WTC11 (cell line): Measurements from ENCODE around the gene CTDP1. TPM values are rescaled to one million over a fixed set of nuclear protein-coding genes. Genes with fewer than 3 reads are reported as not detected.

Experiments used
- ATAC-seq: fragments of 200-7000 bp; cut with Tn5 transposase; 2 replicates; pipeline ENCODE4 v1.10.0; 2021; ENCODE audit warnings: mild to moderate bottlenecking, moderate library complexity
- CTCF ChIA-PET: fragments of 300-600 bp; sonication (Branson Sonifier 250); formaldehyde crosslinking; loops from one replicate; lab custom pipeline; 2021; ENCODE audit warnings: antibody characterized with exemption; lab: Charles Lee
- POLR2A ChIA-PET: fragments of 350-600 bp; sonication (Branson Sonifier 250); formaldehyde crosslinking; loops from one replicate; lab custom pipeline; 2021; ENCODE audit warnings: antibody characterized with exemption; lab: Charles Lee
- DNase-seq: peaks from one replicate; pipeline ENCODE4 v3.0.0; 2021; ENCODE audit warnings: low spot score
- H3K27ac Mint-ChIP-seq: 2 replicates; pipeline ENCODE4 v1.8.0; 2021; ENCODE audit warnings: mixed read lengths
- H3K27me3 Mint-ChIP-seq: 2 replicates; pipeline ENCODE4 v1.8.0; 2021; ENCODE audit warnings: low read depth, mild to moderate bottlenecking, moderate library complexity, mixed read lengths
- H3K36me3 Mint-ChIP-seq: 2 replicates; pipeline ENCODE4 v1.8.0; 2021; ENCODE audit warnings: mixed read lengths
- H3K4me1 Mint-ChIP-seq: 2 replicates; pipeline ENCODE4 v1.8.0; 2022; ENCODE audit warnings: mixed read lengths
- H3K4me3 Mint-ChIP-seq: 2 replicates; pipeline ENCODE4 v1.8.0; 2021; ENCODE audit warnings: mild to moderate bottlenecking, moderate library complexity, mixed read lengths
- H3K9me3 Mint-ChIP-seq: 2 replicates; pipeline ENCODE4 v1.8.0; 2021; ENCODE audit warnings: mixed read lengths
- CREM ChIP-seq: sonication (generic); formaldehyde crosslinking; IDR thresholded peaks from 2 replicates; pipeline ENCODE4 v1.8.1; 2022; ENCODE audit warnings: mild to moderate bottlenecking, missing genetic modification reagents, moderate library complexity
- ETV6 ChIP-seq: sonication (generic); formaldehyde crosslinking; IDR thresholded peaks from 2 replicates; pipeline ENCODE4 v1.8.1; 2022; ENCODE audit warnings: mild to moderate bottlenecking, missing genetic modification reagents
- HMGA2 ChIP-seq: fragments of 250-450 bp; sonication (Bioruptor Pico); IDR thresholded peaks from 2 replicates; pipeline ENCODE4 v1.4.0; 2021; ENCODE audit warnings: mild to moderate bottlenecking, moderate library complexity
- MAX ChIP-seq: sonication (generic); formaldehyde crosslinking; IDR thresholded peaks from 2 replicates; pipeline ENCODE4 v1.8.0; 2022; ENCODE audit warnings: mild to moderate bottlenecking, missing genetic modification reagents
- NFATC4 ChIP-seq: fragments of 250-450 bp; sonication (Bioruptor Pico); IDR thresholded peaks from 2 replicates; pipeline ENCODE4 v1.9.0; 2021; ENCODE audit warnings: mild to moderate bottlenecking
- NFYB ChIP-seq: sonication (generic); formaldehyde crosslinking; conservative IDR thresholded peaks from 2 replicates; pipeline ENCODE4 v1.8.0; 2022; ENCODE audit warnings: low read depth, missing genetic modification reagents
- NR1H2 ChIP-seq: sonication (generic); formaldehyde crosslinking; IDR thresholded peaks from 2 replicates; pipeline ENCODE4 v1.9.0; 2021; ENCODE audit warnings: mild to moderate bottlenecking, moderate library complexity, missing genetic modification reagents
- SMAD3 ChIP-seq: sonication (generic); formaldehyde crosslinking; IDR thresholded peaks from 2 replicates; pipeline ENCODE4 v1.8.0; 2022; ENCODE audit warnings: missing genetic modification reagents, mild to moderate bottlenecking, borderline replicate concordance
- ZNF219 ChIP-seq: sonication (generic); formaldehyde crosslinking; IDR thresholded peaks from 2 replicates; pipeline ENCODE4 v1.8.0; 2023; ENCODE audit warnings: missing genetic modification reagents, mild to moderate bottlenecking, borderline replicate concordance
- ZNF232 ChIP-seq: sonication (generic); formaldehyde crosslinking; IDR thresholded peaks from 2 replicates; pipeline ENCODE4 v1.8.0; 2022; ENCODE audit warnings: mild to moderate bottlenecking, missing genetic modification reagents
- ZNF263 ChIP-seq: sonication (generic); formaldehyde crosslinking; IDR thresholded peaks from 2 replicates; pipeline ENCODE4 v1.8.1; 2022; ENCODE audit warnings: low read depth, mild to moderate bottlenecking, moderate library complexity, missing genetic modification reagents
- ZNF416 ChIP-seq: fragments of 250-450 bp; sonication (Bioruptor Pico); IDR thresholded peaks from 2 replicates; pipeline ENCODE4 v1.9.0; 2021; ENCODE audit warnings: mild to moderate bottlenecking, inconsistent platforms
- ZNF423 ChIP-seq: fragments of 250-450 bp; sonication (Bioruptor Pico); IDR thresholded peaks from 2 replicates; pipeline ENCODE4 v2.1.2; 2022; ENCODE audit warnings: mild to moderate bottlenecking, moderate library complexity
- ZSCAN18 ChIP-seq: fragments of 250-450 bp; sonication (Bioruptor Pico); IDR thresholded peaks from 2 replicates; pipeline ENCODE4 v2.1.2; 2022; ENCODE audit warnings: mild to moderate bottlenecking, moderate library complexity
- total RNA-seq: library from RNA; stranded (reverse); gene quantifications from 3 replicates; pipeline ENCODE4 v1.2.3, GENCODE V29; 2021
- TF ChIP-seq, protein P1 (sequence below): sonication (generic); formaldehyde crosslinking; conservative IDR thresholded peaks from 2 replicates; pipeline ENCODE4 v1.8.1; 2022; ENCODE audit warnings: mild to moderate bottlenecking, missing genetic modification reagents
- TF ChIP-seq, protein P2 (sequence below): sonication (generic); formaldehyde crosslinking; IDR thresholded peaks from 2 replicates; pipeline ENCODE4 v1.8.0; 2022; ENCODE audit warnings: mild to moderate bottlenecking, missing genetic modification reagents
- TF ChIP-seq, protein P3 (sequence below): sonication (generic); formaldehyde crosslinking; IDR thresholded peaks from 2 replicates; pipeline ENCODE4 v1.8.1; 2023; ENCODE audit warnings: mild to moderate bottlenecking, moderate library complexity, missing genetic modification reagents
- TF ChIP-seq, protein P4 (sequence below): sonication (generic); formaldehyde crosslinking; IDR thresholded peaks from 2 replicates; pipeline ENCODE4 v1.8.1; 2022; ENCODE audit warnings: missing genetic modification reagents, borderline replicate concordance
- TF ChIP-seq, protein P5 (sequence below): sonication (generic); formaldehyde crosslinking; IDR thresholded peaks from 2 replicates; pipeline ENCODE4 v1.8.0; 2023; ENCODE audit warnings: missing genetic modification reagents, mild to moderate bottlenecking, borderline replicate concordance

The CTDP1 gene
- total RNA-seq, 1 experiment from 2014 or later, result 39.7 TPM

DNA sequence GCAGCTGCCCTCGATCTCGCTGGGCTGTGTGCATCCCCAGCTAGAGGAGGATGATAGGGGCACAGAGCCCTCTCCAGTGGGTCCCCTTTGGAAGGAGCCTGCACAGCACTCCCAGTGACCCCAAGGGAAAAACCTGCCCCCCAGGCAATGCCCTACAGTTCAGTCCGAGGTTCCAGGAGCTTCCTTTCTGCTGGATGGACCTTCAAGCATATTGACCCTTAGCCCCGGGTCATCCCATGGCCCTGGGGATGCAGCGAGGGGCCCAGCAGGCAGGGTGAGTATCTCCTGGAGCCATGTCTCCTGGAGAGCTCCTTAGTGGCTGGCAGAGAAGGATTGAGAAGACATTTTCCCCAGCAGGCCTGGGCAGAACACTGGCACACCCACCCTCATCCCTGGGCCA, 45.4 kb upstream of the CTDP1 start:
- TF ChIP-seq ZSCAN18 (CRISPR knock-in tag), result no peak
- no peak for TF ChIP-seq ZNF423 (CRISPR knock-in tag)
- no peak for TF ChIP-seq SMAD3 (CRISPR knock-in tag)
- TF ChIP-seq MAX (CRISPR knock-in tag), result no peak
- TF ChIP-seq, all 79 proteins: peak for 0
- peaks cover 14% of the 10 kb centered on the region for H3K27me3 Mint-ChIP-seq
- DNase-seq, result no peak
- peaks cover 13% of the 10 kb centered on the region for H3K36me3 Mint-ChIP-seq
- no peak overlapping the region for H3K4me3 Mint-ChIP-seq
- no peak overlapping the region for H3K27ac Mint-ChIP-seq
- ATAC-seq, result no peak
- ChIA-PET CTCF (no interaction called here), POLR2A (no interaction called here)
- H3K4me1 Mint-ChIP-seq, result no peaks in the 10 kb centered on the region
- H3K9me3 Mint-ChIP-seq, result peaks cover 11% of the 10 kb centered on the region

DNA sequence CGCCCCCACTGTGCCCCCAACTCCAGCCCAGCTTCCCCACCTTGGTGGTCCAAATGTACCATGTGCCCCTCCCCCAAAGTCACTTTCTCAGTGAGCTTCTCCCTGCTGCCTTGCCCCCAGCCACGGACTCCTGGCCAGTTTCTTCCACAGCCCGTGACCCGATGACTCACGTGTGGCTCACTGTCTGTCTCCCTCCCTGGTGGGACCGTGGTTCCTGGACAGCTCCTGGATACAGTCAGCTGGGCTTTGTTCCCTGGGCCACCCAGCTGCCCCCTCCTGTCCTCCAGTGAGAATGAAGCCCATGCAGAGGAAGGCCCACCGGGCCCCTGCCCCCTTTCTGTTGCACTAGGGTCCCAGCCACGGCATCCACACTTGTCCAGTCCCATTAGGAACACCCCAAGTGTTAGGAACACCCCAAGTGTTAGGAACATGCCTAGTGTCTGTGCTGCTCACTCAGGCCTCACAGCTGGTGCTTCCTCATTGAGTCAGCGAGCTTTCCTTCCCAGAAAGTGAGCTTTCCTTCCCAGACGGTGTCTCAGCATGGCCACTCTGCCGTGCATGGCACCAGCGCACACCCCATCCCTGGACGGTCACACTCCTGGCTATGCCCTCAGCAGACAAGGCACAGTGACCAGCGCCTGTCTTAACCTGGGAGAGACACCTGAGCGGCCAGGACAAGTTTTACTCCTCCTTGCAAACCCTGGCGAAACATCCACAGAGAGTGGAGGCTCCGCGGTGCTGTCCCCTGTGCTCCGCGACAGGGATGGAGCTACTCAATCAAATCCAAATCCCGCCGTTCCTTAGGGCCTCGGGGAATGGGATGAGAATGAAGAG, 44.8 kb upstream of the CTDP1 start:
- H3K27me3 Mint-ChIP-seq, result peaks cover 14% of the 10 kb centered on the region
- TF ChIP-seq, protein P1, sequence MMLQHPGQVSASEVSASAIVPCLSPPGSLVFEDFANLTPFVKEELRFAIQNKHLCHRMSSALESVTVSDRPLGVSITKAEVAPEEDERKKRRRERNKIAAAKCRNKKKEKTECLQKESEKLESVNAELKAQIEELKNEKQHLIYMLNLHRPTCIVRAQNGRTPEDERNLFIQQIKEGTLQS (CRISPR knock-in tag), result no peak
- TF ChIP-seq, all 79 proteins: peak for 0
- H3K27ac Mint-ChIP-seq, result no peak overlapping the region
- no peaks in the 10 kb centered on the region for H3K4me1 Mint-ChIP-seq
- CTCF ChIA-PET, result no interaction called here
- no peak for ATAC-seq
- peaks cover 11% of the 10 kb centered on the region for H3K9me3 Mint-ChIP-seq
- no peak overlapping the region for H3K4me3 Mint-ChIP-seq
- peaks cover 13% of the 10 kb centered on the region for H3K36me3 Mint-ChIP-seq
- no peak for DNase-seq
- POLR2A ChIA-PET, result no interaction called here

- Mint-ChIP-seq H3K36me3 (peaks cover 13% of the 10 kb centered on the region), H3K9me3 (peaks cover 11% of the 10 kb centered on the region), H3K4me1 (no peaks in the 10 kb centered on the region), H3K27ac (no peak overlapping the region), H3K27me3 (peaks cover 14% of the 10 kb centered on the region), H3K4me3 (no peak overlapping the region)
- ChIA-PET POLR2A (no interaction called here), CTCF (no interaction called here)
- DNase-seq, result no peak
- no peak for ATAC-seq
- no peak for TF ChIP-seq NR1H2
- TF ChIP-seq, protein P2, sequence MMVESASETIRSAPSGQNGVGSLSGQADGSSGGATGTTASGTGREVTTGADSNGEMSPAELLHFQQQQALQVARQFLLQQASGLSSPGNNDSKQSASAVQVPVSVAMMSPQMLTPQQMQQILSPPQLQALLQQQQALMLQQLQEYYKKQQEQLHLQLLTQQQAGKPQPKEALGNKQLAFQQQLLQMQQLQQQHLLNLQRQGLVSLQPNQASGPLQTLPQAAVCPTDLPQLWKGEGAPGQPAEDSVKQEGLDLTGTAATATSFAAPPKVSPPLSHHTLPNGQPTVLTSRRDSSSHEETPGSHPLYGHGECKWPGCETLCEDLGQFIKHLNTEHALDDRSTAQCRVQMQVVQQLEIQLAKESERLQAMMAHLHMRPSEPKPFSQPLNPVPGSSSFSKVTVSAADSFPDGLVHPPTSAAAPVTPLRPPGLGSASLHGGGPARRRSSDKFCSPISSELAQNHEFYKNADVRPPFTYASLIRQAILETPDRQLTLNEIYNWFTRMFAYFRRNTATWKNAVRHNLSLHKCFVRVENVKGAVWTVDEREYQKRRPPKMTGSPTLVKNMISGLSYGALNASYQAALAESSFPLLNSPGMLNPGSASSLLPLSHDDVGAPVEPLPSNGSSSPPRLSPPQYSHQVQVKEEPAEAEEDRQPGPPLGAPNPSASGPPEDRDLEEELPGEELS (CRISPR knock-in tag), result no peak
- no peak for TF ChIP-seq ZNF263 (CRISPR knock-in tag)
- no peak for TF ChIP-seq ZNF416 (CRISPR knock-in tag)
- TF ChIP-seq ZNF232 (CRISPR knock-in tag), result no peak
- TF ChIP-seq, protein P3, sequence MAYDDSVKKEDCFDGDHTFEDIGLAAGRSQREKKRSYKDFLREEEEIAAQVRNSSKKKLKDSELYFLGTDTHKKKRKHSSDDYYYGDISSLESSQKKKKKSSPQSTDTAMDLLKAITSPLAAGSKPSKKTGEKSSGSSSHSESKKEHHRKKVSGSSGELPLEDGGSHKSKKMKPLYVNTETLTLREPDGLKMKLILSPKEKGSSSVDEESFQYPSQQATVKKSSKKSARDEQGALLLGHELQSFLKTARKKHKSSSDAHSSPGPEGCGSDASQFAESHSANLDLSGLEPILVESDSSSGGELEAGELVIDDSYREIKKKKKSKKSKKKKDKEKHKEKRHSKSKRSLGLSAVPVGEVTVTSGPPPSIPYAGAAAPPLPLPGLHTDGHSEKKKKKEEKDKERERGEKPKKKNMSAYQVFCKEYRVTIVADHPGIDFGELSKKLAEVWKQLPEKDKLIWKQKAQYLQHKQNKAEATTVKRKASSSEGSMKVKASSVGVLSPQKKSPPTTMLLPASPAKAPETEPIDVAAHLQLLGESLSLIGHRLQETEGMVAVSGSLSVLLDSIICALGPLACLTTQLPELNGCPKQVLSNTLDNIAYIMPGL (CRISPR knock-in tag), result no peak
- TF ChIP-seq HMGA2 (CRISPR knock-in tag), result no peak
- TF ChIP-seq, protein P4, sequence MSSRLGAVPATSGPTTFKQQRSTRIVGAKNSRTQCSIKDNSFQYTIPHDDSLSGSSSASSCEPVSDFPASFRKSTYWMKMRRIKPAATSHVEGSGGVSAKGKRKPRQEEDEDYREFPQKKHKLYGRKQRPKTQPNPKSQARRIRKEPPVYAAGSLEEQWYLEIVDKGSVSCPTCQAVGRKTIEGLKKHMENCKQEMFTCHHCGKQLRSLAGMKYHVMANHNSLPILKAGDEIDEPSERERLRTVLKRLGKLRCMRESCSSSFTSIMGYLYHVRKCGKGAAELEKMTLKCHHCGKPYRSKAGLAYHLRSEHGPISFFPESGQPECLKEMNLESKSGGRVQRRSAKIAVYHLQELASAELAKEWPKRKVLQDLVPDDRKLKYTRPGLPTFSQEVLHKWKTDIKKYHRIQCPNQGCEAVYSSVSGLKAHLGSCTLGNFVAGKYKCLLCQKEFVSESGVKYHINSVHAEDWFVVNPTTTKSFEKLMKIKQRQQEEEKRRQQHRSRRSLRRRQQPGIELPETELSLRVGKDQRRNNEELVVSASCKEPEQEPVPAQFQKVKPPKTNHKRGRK (CRISPR knock-in tag), result no peak
- no peak for TF ChIP-seq ETV6 (CRISPR knock-in tag)
- TF ChIP-seq, protein P5, sequence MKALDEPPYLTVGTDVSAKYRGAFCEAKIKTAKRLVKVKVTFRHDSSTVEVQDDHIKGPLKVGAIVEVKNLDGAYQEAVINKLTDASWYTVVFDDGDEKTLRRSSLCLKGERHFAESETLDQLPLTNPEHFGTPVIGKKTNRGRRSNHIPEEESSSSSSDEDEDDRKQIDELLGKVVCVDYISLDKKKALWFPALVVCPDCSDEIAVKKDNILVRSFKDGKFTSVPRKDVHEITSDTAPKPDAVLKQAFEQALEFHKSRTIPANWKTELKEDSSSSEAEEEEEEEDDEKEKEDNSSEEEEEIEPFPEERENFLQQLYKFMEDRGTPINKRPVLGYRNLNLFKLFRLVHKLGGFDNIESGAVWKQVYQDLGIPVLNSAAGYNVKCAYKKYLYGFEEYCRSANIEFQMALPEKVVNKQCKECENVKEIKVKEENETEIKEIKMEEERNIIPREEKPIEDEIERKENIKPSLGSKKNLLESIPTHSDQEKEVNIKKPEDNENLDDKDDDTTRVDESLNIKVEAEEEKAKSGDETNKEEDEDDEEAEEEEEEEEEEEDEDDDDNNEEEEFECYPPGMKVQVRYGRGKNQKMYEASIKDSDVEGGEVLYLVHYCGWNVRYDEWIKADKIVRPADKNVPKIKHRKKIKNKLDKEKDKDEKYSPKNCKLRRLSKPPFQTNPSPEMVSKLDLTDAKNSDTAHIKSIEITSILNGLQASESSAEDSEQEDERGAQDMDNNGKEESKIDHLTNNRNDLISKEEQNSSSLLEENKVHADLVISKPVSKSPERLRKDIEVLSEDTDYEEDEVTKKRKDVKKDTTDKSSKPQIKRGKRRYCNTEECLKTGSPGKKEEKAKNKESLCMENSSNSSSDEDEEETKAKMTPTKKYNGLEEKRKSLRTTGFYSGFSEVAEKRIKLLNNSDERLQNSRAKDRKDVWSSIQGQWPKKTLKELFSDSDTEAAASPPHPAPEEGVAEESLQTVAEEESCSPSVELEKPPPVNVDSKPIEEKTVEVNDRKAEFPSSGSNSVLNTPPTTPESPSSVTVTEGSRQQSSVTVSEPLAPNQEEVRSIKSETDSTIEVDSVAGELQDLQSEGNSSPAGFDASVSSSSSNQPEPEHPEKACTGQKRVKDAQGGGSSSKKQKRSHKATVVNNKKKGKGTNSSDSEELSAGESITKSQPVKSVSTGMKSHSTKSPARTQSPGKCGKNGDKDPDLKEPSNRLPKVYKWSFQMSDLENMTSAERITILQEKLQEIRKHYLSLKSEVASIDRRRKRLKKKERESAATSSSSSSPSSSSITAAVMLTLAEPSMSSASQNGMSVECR (CRISPR knock-in tag), result no peak
- TF ChIP-seq CREM (CRISPR knock-in tag), result no peak
- no peak for TF ChIP-seq NFATC4
- no peak for TF ChIP-seq ZNF219
- no peak for TF ChIP-seq NFYB (CRISPR knock-in tag)
These were observed 44.2 kb upstream of the CTDP1 start for GRCh38 chr18:79635427-79635726.
